Measurements from ENCODE around the gene IFNGR1. TPM values are rescaled to one million over a fixed set of nuclear protein-coding genes. Genes with fewer than 3 reads are reported as not detected.

IFNGR1 gene
- total RNA-seq, 4 donors from 2014 or later = 44.6 to 136 (median 75.6) TPM

GRCh38 chr6:137246164-137246563 lies 27.0 kb upstream of the IFNGR1 start:
- Histone ChIP-seq H3K4me1 (peaks cover 0 to 5% (median 0%) of the 10 kb centered on the region in 4 donors), H3K9me3 (no peaks in the 10 kb centered on the region), H3K27me3 (no peaks in the 10 kb centered on the region), H3K36me3 (no peaks in the 10 kb centered on the region), H3K27ac (peak overlapping the region in 1 of 4 donors; percentile 69), H3K4me3 (no peak overlapping the region)
- TF ChIP-seq CTCF (IDR thresholded peaks at IDR 0.05) (no peak), POLR2A (IDR thresholded peaks at IDR 0.05) (no peak)
- no peak for DNase-seq

- H3K4me1 ChIP-seq = peaks cover 0 to 6% (median 0%) of the 10 kb centered on the region in 4 donors
- no peak for DNase-seq
- peak overlapping the region in 2 of 4 donors; percentile 60 to 79 for H3K27ac ChIP-seq
- no peaks in the 10 kb centered on the region for H3K9me3 ChIP-seq
- H3K4me3 ChIP-seq = no peak overlapping the region
- TF ChIP-seq CTCF (IDR thresholded peaks at IDR 0.05) (no peak), POLR2A (IDR thresholded peaks at IDR 0.05) (no peak)
- H3K27me3 ChIP-seq = no peaks in the 10 kb centered on the region
- no peaks in the 10 kb centered on the region for H3K36me3 ChIP-seq
These were observed 22.4 kb upstream of the IFNGR1 start for GRCh38 chr6:137241481-137242038.

- DNase-seq = peak in 1 of 3 donors; percentile 66
- Histone ChIP-seq H3K4me3 (no peak overlapping the region), H3K4me1 (peaks cover 0 to 7% (median 0%) of the 10 kb centered on the region in 4 donors), H3K36me3 (no peaks in the 10 kb centered on the region), H3K27ac (peak overlapping the region in 1 of 4 donors; percentile 40), H3K9me3 (no peaks in the 10 kb centered on the region), H3K27me3 (no peaks in the 10 kb centered on the region)
- TF ChIP-seq POLR2A (IDR thresholded peaks at IDR 0.05) (no peak), CTCF (IDR thresholded peaks at IDR 0.05) (no peak)
These were observed 21.0 kb upstream of the IFNGR1 start for GRCh38 chr6:137240168-137240567.

GRCh38 chr6:137237413-137238170 lies 18.4 kb upstream of the IFNGR1 start:
- no peaks in the 10 kb centered on the region for H3K27me3 ChIP-seq
- no peak for DNase-seq
- H3K9me3 ChIP-seq = no peaks in the 10 kb centered on the region
- TF ChIP-seq POLR2A (IDR thresholded peaks at IDR 0.05) (no peak), CTCF (IDR thresholded peaks at IDR 0.05) (no peak)
- no peaks in the 10 kb centered on the region for H3K36me3 ChIP-seq
- H3K27ac ChIP-seq = peak overlapping the region in 1 of 4 donors; percentile 1
- H3K4me1 ChIP-seq = peaks cover 2 to 32% (median 10%) of the 10 kb centered on the region in 4 donors
- H3K4me3 ChIP-seq = no peak overlapping the region

- H3K9me3 ChIP-seq = no peaks in the 10 kb centered on the region
- DNase-seq = no peak
- H3K27me3 ChIP-seq = no peaks in the 10 kb centered on the region
- TF ChIP-seq POLR2A (IDR thresholded peaks at IDR 0.05) = no peak
- TF ChIP-seq CTCF (IDR thresholded peaks at IDR 0.05) = no peak
- H3K27ac ChIP-seq = no peak overlapping the region
- H3K4me1 ChIP-seq = peaks cover 2 to 34% (median 10%) of the 10 kb centered on the region in 4 donors
- H3K4me3 ChIP-seq = no peak overlapping the region
- H3K36me3 ChIP-seq = no peaks in the 10 kb centered on the region
These were observed 17.6 kb upstream of the IFNGR1 start for GRCh38 chr6:137236581-137237355.
